Jurkat, Clone E6-1 (cell line): ENCODE data around the gene TEX29.
A peak's percentile ranks its signal among the peaks of the same experiment; 100 is the strongest.

Source experiments
- DNase-seq: peaks from one replicate; pipeline ENCODE4 v3.0.0-alpha.2; 2011; ENCODE audit warnings: low read depth, low spot score
- H3K4me3 ChIP-seq: 2 replicates; pipeline ENCODE4 v1.5.1; 2011; ENCODE audit warnings: mild to moderate bottlenecking, low read length, control low read depth, moderate library complexity

Gene TEX29

DNA sequence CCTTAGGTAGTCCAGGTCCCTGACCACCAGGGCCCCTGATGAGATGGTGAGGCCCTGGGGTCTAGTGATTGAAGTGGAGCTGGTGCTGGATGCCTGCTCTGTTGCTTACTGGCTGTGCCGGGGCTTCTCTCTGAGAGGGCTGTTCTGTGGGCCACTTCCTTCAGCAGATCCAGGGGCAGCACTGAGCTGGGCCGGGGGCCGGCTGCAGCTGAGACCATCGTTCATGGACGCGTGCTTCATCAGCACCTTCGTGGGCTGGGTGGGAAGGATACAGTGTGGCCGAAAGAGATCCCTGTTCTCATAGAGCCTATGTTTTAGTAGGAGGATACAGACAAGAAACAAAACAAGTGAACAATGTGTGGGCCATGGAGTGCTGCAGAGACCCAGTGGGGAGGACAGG is 33.2 kb upstream of the TEX29 start:
- no peak overlapping the region for H3K4me3 ChIP-seq
- DNase-seq: no peak

DNA sequence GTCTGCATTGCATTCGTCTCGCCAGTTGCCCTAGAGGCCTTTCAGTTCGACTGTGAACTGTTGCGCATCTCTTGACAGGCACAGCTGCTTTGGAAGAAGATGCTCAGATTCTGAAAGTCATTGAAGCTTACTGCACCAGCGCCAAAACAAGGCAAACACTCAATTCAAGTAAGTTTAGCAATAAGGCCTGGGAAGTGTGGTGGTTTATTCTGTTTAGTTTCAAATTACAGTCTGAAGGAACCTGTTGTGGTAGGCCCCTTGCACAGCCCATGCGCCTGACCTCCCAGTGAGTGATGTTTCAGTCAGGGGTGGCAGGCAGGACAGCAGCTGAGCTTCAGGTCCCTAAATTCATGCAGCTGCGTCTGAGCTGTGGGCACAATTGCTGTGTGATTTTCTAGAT is 32.2 kb upstream of the TEX29 start:
- no peak overlapping the region for H3K4me3 ChIP-seq
- DNase-seq: no peak

- DNase-seq: no peak
- H3K4me3 ChIP-seq: no peak overlapping the region
These were observed 31.2 kb upstream of the TEX29 start for GRCh38 chr13:111289251-111289650.

GRCh38 chr13:111291908-111292307 is 28.5 kb upstream of the TEX29 start:
- DNase-seq: no peak
- H3K4me3 ChIP-seq: no peak overlapping the region

GRCh38 chr13:111292710-111293485 is 27.5 kb upstream of the TEX29 start:
- no peak for DNase-seq
- H3K4me3 ChIP-seq: no peak overlapping the region

GRCh38 chr13:111295886-111296285 is 24.6 kb upstream of the TEX29 start:
- no peak for DNase-seq

GRCh38 chr13:111296417-111296816 is 24.0 kb upstream of the TEX29 start:
- DNase-seq: peak; percentile 54
- H3K4me3 ChIP-seq: no peak overlapping the region

More at GRCh38 chr13:111295886-111296285, 24.6 kb upstream of the TEX29 start:
- H3K4me3 ChIP-seq: no peak overlapping the region

DNA sequence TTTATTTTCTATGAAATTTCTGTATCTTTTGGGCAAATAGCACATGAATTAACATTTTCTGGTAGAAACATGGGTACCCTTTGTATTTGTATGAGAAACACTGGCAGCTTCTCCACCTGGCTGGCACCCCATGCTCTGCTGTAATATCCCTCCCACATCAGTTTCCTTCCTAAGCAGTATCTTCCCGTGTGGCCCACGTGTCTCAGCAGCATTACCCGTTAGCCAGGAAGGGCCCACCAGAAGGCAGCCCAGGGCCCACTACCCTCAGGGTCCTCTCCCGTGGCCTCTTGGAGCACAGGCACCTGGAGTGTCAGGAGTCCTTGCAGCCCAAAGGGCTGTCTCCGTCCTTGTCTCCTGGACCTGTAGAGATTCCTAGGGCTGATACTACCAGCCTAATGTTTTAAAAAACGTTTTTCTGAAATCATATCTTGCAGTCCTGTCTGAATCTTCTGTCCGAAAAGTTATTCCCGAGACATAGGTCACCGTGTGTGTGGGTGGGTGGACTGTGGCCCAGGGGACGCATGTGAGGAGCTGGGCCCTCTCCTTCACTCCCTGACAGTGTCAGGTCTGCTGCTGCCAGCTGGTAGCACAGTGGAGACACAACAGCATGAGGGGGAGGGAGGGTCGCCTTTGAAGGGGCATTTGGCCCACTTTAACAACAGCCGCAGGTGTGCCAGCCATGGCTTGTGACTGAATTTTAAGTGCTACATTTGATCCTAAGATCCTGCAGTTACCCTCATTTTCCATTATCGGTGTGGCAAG is 22.0 kb upstream of the TEX29 start:
- no peak for DNase-seq
- H3K4me3 ChIP-seq: no peak overlapping the region

GRCh38 chr13:111302045-111302726 is 18.3 kb upstream of the TEX29 start:
- DNase-seq: no peak

DNA sequence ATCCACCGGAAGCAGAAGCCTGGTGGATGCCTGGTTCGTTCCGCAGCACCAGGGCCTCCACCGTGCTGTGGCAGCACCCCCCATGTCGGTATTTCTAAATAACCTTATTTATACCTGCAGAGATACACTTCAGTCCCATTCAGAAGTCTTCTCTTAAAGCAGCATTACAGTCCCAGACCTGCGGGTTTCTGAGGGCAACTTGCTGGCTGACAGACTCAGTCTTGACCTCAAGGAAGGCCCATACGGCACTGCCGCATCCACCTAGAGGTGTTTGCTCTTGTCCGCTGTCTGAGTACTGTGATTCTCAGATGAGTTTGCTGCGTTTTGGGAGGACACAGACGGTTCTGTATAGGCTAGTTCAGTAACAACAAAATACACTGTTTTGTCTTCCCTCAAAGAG is 16.9 kb upstream of the TEX29 start:
- no peak for DNase-seq
- H3K4me3 ChIP-seq: no peak overlapping the region

More at GRCh38 chr13:111302045-111302726, 18.3 kb upstream of the TEX29 start:
- no peak overlapping the region for H3K4me3 ChIP-seq

DNA sequence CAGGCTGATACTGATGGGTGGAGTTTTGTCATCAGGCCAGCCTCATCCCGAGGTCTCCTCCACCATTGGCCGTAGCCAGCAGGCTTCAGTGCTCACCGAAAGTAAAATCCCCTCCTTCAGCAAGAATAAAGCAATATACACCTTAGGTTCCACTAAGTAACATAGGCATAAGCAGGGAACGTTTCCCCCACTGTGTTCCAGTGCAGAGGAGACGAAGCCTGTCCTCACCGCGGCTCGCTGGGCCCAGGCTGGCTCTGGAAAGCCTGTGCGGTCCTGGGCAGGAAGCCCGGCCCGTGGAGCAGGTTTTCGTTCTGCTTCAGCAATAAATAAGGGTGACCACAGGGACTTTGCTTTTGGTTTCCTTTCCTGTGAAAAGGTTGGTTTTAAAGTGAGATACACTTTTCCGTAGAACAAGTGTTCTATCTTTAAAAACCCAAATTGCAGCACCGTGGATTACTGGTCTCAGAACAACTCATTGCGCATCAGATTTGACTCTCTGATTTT is 16.3 kb upstream of the TEX29 start:
- no peak overlapping the region for H3K4me3 ChIP-seq
- no peak for DNase-seq

GRCh38 chr13:111304603-111305289 is 15.7 kb upstream of the TEX29 start:
- no peak for DNase-seq
- no peak overlapping the region for H3K4me3 ChIP-seq

GRCh38 chr13:111312944-111313590 is 7.4 kb upstream of the TEX29 start:
- H3K4me3 ChIP-seq: no peak overlapping the region
- DNase-seq: no peak

DNA sequence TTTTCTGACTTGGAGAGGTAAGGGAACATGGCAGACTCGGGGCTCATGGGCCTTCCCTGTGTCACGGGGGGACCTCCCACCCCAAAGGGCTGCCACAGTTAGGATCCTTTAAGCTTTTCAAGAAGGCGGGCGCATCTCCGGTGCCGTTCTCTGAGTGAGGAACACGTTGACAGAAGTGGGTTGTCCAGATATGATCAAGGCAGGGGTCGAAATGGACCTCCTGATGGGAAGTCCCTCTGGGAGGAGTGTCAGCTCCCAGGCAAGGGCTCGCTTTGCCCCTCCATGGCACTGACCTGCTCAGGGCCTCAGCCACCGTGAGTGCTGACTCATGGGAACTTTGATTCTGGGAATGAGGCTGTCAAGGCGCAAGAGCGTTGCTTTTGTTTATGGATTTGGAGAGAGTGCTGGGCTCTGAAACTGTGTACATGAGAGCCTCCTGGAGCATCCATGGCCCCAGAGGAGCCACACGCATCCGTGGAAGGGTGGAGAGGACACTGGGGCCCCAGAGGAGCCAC is 6.5 kb upstream of the TEX29 start:
- DNase-seq: no peak
- H3K4me3 ChIP-seq: no peak overlapping the region

DNA sequence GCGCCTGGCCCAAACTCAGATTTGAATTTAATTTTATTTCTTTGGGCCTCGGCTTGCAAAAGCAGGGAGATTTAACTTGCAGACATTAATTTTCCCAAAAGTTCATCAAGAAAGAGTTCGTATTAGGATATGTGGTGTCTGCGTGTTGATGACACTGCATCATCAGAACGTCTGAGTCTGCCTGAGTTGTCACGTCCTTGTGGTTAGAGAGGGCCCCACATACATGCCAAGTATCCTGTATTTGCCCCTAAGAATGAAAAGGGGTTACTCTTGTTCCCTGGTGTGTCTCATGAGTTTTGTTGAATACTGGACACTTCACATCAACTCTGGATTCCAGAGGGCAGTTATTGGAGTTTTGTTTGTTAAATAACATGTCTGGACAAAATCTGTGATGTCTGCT is 5.6 kb upstream of the TEX29 start:
- no peak overlapping the region for H3K4me3 ChIP-seq
- no peak for DNase-seq

GRCh38 chr13:111315347-111315995 is 5.0 kb upstream of the TEX29 start:
- DNase-seq: no peak
- no peak overlapping the region for H3K4me3 ChIP-seq

GRCh38 chr13:111316161-111316730 is 4.2 kb upstream of the TEX29 start:
- H3K4me3 ChIP-seq: no peak overlapping the region
- DNase-seq: no peak

DNA sequence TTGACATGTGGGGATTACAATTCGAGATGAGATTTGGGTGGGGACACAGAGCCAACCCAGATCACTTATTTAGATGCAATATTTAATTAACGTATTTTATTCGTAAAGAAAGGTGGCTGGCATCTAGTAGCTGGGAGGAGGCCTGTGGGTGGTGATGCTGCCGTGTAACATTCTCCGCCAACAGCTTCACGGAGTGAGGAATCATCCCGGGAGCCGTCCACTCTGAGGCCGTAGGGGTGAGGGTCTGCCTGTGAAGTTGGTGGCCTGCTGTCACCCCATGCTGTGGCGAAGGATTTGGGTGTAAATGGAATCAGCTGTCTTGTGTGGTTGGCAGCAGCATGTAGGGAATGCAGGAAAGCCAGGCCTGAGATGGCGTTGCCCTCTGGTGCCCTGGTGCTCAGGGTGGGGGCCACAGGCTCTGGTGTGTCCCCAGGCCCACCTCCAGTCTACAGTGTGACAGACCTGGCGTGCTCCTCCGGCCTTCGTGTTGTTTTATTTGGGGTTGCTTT is 3.3 kb upstream of the TEX29 start:
- DNase-seq: no peak
- no peak overlapping the region for H3K4me3 ChIP-seq
